KMS-11 (cell line): ENCODE data around the gene FYN.

Experiments
- H2AFZ ChIP-seq: fragments of 200-600 bp; sonication (generic); 2 replicates; pipeline ENCODE4 v1.6.1; 2016; ENCODE audit warnings: antibody characterized with exemption, mixed run types, low read depth
- H3K27ac ChIP-seq: fragments of 200-600 bp; sonication (generic); 2 replicates; pipeline ENCODE4 v1.6.1; 2016; ENCODE audit warnings: mild to moderate bottlenecking, mixed run types
- H3K27me3 ChIP-seq: fragments of 200-600 bp; sonication (generic); 2 replicates; pipeline ENCODE4 v1.6.1; 2017; ENCODE audit warnings: mild to moderate bottlenecking, low read depth, mixed run types, moderate library complexity; ENCODE audit not compliant: insufficient read depth
- H3K36me3 ChIP-seq: fragments of 200-600 bp; sonication (generic); 2 replicates; pipeline ENCODE4 v1.6.1; 2017; ENCODE audit warnings: mild to moderate bottlenecking, mixed run types; ENCODE audit not compliant: insufficient read depth
- H3K4me1 ChIP-seq: fragments of 200-600 bp; sonication (generic); 2 replicates; pipeline ENCODE4 v1.6.1; 2016; ENCODE audit warnings: mild to moderate bottlenecking, low read depth, mixed run types; ENCODE audit not compliant: poor library complexity, severe bottlenecking
- H3K4me2 ChIP-seq: fragments of 200-600 bp; sonication (generic); 2 replicates; pipeline ENCODE4 v1.7.0; 2016; ENCODE audit warnings: mild to moderate bottlenecking, mixed run types
- H3K4me3 ChIP-seq: fragments of 200-600 bp; sonication (generic); IDR thresholded peaks from 2 replicates; pipeline ENCODE4 v1.6.1; 2017; ENCODE audit warnings: low read depth, low read length, mixed read lengths; ENCODE audit not compliant: insufficient read depth
- H3K79me2 ChIP-seq: fragments of 200-600 bp; sonication (generic); 2 replicates; pipeline ENCODE4 v1.6.1; 2016; ENCODE audit warnings: low read depth, mixed run types; ENCODE audit not compliant: insufficient read depth
- H3K9ac ChIP-seq: fragments of 200-600 bp; sonication (generic); 2 replicates; pipeline ENCODE4 v1.6.1; 2016; ENCODE audit warnings: mild to moderate bottlenecking, mixed run types
- H4K20me1 ChIP-seq: fragments of 200-600 bp; sonication (generic); 2 replicates; pipeline ENCODE4 v1.6.1; 2016; ENCODE audit warnings: mild to moderate bottlenecking, mixed run types; ENCODE audit not compliant: insufficient read depth
- TF ChIP-seq, protein P1 (sequence below): fragments of 200-600 bp; sonication (generic); conservative IDR thresholded peaks from 2 replicates; pipeline ENCODE4 v1.6.1; 2017; ENCODE audit warnings: low read depth, mild to moderate bottlenecking, antibody characterized with exemption, low read length, moderate library complexity, mixed read lengths

The FYN gene

GRCh38 chr6:111715321-111715720 is 157.9 kb downstream of the FYN start:
- Histone ChIP-seq H3K27me3 (no peaks in the 10 kb centered on the region), H3K27ac (no peak overlapping the region), H3K4me3 (no peak overlapping the region), H3K79me2 (no peaks in the 10 kb centered on the region), H4K20me1 (no peaks in the 10 kb centered on the region), H3K9ac (no peak overlapping the region), H3K4me1 (peaks cover 2% of the 10 kb centered on the region), H3K4me2 (no peak overlapping the region), H3K36me3 (no peaks in the 10 kb centered on the region), H2AFZ (no peak overlapping the region)
- TF ChIP-seq, protein P1, sequence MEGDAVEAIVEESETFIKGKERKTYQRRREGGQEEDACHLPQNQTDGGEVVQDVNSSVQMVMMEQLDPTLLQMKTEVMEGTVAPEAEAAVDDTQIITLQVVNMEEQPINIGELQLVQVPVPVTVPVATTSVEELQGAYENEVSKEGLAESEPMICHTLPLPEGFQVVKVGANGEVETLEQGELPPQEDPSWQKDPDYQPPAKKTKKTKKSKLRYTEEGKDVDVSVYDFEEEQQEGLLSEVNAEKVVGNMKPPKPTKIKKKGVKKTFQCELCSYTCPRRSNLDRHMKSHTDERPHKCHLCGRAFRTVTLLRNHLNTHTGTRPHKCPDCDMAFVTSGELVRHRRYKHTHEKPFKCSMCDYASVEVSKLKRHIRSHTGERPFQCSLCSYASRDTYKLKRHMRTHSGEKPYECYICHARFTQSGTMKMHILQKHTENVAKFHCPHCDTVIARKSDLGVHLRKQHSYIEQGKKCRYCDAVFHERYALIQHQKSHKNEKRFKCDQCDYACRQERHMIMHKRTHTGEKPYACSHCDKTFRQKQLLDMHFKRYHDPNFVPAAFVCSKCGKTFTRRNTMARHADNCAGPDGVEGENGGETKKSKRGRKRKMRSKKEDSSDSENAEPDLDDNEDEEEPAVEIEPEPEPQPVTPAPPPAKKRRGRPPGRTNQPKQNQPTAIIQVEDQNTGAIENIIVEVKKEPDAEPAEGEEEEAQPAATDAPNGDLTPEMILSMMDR, result no peak

- no peaks in the 10 kb centered on the region for H4K20me1 ChIP-seq
- H3K4me1 ChIP-seq, result peaks cover 6% of the 10 kb centered on the region
- H2AFZ ChIP-seq, result no peak overlapping the region
- no peak overlapping the region for H3K4me3 ChIP-seq
- H3K27ac ChIP-seq, result no peak overlapping the region
- H3K9ac ChIP-seq, result no peak overlapping the region
- H3K27me3 ChIP-seq, result no peaks in the 10 kb centered on the region
- H3K36me3 ChIP-seq, result no peaks in the 10 kb centered on the region
- H3K79me2 ChIP-seq, result no peaks in the 10 kb centered on the region
- no peak overlapping the region for H3K4me2 ChIP-seq
- TF ChIP-seq, protein P1, result no peak
These were observed 158.6 kb downstream of the FYN start for GRCh38 chr6:111714416-111715270.

- Histone ChIP-seq H3K9ac (no peak overlapping the region), H4K20me1 (no peaks in the 10 kb centered on the region), H3K4me2 (no peak overlapping the region), H3K36me3 (no peaks in the 10 kb centered on the region), H2AFZ (no peak overlapping the region), H3K79me2 (no peaks in the 10 kb centered on the region), H3K4me3 (no peak overlapping the region), H3K27me3 (no peaks in the 10 kb centered on the region), H3K27ac (no peak overlapping the region), H3K4me1 (peaks cover 6% of the 10 kb centered on the region)
- TF ChIP-seq, protein P1, result no peak
These were observed 159.4 kb downstream of the FYN start for GRCh38 chr6:111713811-111714210.

DNA sequence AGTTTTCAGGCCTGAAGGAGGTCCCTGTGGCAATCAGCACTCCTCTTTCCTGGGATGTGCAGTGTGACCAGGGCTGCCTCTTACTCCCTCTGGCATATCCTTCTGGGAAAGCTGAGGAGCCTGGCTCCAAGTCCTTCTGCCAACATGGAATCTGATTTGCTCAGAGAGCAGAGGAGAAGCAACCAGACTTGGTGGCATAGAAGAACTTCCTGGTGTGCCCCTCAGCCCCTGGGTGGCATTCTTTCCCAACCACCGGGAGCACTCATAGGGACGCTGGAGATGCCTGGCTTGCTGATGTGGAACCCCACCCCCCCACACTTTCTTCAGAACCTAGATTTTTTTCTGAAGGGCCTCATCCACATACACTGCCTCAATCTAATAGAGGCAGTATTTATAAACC is 160.0 kb downstream of the FYN start:
- H3K79me2 ChIP-seq, result no peaks in the 10 kb centered on the region
- no peak overlapping the region for H2AFZ ChIP-seq
- H3K27ac ChIP-seq, result no peak overlapping the region
- no peaks in the 10 kb centered on the region for H3K27me3 ChIP-seq
- TF ChIP-seq, protein P1, result no peak
- H3K4me2 ChIP-seq, result no peak overlapping the region
- H4K20me1 ChIP-seq, result no peaks in the 10 kb centered on the region
- no peaks in the 10 kb centered on the region for H3K36me3 ChIP-seq
- H3K9ac ChIP-seq, result no peak overlapping the region
- H3K4me3 ChIP-seq, result no peak overlapping the region
- H3K4me1 ChIP-seq, result peaks cover 6% of the 10 kb centered on the region
